22Rv1 (cell line): ENCODE data around the gene OCLN.

Source experiments
- H3K27ac ChIP-seq: fragments of 450-650 bp; 2 replicates; pipeline ENCODE4 v1.5.1; 2017
- ZFX ChIP-seq: fragments of 450-650 bp; IDR thresholded peaks from 2 replicates; pipeline ENCODE4 v1.6.1; 2017; ENCODE audit warnings: antibody characterized with exemption, borderline replicate concordance
- TF ChIP-seq, protein P1 (sequence below): fragments of 450-650 bp; IDR thresholded peaks from 2 replicates; pipeline ENCODE4 v1.5.1; 2017; ENCODE audit warnings: mild to moderate bottlenecking

OCLN gene

DNA sequence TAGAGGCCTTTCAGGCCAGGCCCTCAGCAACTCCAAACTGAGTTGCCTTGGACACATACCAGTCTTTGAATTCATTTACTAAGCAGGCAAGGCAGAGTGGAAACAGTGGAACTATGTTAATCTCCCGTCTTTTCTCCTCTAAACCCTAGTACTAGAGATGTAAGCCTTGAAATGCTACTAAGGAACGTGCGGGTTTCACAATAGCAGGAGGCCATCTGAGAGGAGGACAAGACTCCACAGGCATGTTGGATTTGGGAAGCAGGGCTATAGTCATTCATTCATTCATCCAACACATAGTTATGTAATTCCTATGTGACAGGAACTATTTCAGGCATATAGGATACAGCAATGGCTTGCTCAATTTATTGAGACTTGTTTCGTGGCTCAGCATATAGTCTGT lies 3.3 kb upstream of the OCLN start:
- TF ChIP-seq, protein P1, sequence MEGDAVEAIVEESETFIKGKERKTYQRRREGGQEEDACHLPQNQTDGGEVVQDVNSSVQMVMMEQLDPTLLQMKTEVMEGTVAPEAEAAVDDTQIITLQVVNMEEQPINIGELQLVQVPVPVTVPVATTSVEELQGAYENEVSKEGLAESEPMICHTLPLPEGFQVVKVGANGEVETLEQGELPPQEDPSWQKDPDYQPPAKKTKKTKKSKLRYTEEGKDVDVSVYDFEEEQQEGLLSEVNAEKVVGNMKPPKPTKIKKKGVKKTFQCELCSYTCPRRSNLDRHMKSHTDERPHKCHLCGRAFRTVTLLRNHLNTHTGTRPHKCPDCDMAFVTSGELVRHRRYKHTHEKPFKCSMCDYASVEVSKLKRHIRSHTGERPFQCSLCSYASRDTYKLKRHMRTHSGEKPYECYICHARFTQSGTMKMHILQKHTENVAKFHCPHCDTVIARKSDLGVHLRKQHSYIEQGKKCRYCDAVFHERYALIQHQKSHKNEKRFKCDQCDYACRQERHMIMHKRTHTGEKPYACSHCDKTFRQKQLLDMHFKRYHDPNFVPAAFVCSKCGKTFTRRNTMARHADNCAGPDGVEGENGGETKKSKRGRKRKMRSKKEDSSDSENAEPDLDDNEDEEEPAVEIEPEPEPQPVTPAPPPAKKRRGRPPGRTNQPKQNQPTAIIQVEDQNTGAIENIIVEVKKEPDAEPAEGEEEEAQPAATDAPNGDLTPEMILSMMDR = no peak
- TF ChIP-seq ZFX = no peak
- H3K27ac ChIP-seq = no peak overlapping the region

DNA sequence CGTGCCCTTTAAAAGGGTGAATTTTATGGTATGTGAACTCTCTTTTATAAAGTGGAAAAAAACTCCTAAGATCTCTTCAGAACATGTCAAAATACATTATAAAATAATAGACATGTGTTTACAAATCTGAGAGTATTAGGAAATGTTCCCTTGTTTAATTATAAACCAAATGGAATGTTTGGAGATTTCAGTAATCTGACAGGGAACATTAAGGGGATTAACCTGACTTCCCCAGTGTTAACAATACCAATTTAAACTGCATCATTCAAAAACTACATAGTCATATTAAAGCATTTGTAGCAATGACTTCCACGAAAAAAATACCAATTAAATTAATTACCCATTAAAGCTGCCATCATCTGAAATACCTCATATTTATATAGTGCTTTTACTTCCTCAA lies 1.6 kb upstream of the OCLN start:
- TF ChIP-seq, protein P1 = no peak
- no peak for TF ChIP-seq ZFX
- no peak overlapping the region for H3K27ac ChIP-seq

DNA sequence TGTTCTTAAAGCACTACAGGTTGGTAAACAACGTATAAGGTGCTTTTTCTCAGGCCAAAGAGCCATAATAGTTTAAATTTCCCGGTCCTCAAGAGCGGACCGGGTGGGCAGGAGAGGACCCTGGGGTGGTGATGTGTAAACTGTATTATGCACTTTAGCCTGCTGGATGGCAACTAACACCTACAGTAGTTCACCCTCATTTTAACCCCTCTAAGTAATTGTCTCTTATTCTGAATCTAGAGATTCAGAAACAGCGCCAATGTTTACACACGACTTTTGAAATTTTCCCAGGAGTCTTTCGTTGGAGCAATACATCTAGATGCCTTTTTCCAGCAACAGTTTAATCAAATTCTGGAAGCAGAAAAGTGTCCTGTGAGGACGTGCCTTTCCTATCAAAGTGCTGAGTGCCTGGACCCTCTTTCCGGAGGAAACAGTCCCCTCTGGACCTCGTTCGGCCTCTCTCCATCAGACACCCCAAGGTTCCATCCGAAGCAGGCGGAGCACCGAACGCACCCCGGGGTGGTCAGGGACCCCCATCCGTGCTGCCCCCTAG lies 676 bp upstream of the OCLN start:
- peak overlapping the region; percentile 90 for H3K27ac ChIP-seq

DNA sequence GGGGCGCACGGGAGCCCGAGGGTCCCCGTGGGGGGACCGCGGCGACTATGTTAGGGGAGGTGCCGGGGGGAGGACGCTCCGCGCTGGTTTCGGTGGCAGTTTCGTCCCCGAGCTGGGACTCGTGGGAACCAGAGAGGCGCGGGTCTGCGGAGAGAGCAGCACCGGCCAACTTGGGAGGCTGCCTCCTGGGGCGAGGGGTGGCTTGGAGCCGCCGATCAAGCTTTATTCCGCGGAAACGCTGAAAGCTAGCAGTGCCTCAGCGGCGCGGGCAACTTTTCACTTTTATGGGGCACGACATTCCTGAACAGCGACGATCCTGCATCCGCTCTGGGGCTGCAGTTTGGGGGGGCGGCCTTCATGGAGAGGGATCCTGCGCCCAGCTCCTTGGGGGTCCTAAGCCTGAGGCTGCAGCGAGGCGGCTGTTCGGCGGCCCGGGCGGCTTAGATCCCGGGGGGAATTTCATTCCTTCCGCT lies 369 bp downstream of the OCLN start:
- H3K27ac ChIP-seq = peak overlapping the region; percentile 90
- TF ChIP-seq ZFX = no peak

More for the DNA sequence above, 676 bp upstream of the OCLN start:
- TF ChIP-seq, protein P1 = no peak
- no peak for TF ChIP-seq ZFX

DNA sequence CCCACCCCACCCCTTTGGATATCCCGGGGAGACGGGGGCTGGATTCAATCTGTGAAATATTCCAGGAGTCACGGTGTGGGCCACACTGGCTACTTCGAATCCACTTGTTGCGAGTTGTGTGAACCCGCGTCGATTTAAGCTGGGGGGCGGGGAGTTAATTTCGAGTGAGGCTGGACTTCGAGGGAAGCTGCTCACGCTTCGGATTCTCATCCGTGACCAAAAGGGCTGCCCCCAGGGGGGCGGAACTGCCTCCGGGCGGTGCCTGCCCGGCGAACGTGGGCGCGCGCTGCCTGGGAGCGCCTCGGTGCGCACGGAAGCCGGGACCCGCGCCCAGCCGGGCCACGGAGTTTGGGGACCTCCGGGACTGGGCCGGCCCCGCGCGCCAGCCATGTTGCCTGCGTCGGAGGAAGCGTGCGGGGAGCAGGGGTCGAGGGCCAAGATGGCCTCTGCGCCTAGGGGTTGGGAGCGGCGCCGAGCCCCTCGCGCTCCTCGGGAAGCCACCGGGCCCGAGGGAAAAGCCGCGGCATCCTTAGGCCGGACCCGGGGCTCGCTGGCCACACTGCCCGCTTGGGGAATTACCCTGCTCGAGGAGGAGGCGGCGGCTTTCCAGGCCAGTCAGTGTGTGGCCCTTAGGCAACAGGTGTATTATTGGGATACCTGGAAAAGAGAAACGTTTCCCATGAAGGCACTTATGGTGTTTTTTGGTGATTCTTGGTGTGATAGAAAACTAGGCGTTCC lies 975 bp downstream of the OCLN start:
- H3K27ac ChIP-seq = peak overlapping the region; percentile 90
- no peak for TF ChIP-seq ZFX
- TF ChIP-seq, protein P1 = no peak

DNA sequence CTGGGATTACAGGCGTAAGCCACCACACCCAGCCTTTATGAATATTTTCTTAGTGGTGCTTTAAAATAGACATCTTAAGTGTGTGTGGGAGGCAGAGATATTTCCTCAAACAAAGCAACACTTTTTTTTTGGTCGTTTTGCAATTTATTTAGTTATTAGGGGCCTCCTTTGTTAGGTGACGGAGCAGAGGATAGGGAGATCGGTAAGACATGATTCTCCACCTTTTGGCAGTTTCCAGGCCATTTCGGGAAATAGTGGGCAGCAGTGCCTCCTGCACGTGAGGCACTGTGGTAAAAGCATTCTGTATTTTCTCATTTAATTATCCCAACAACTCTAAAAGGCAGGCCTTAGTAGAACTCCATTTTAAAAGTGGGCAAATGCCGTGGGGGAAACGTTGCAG lies 1.9 kb downstream of the OCLN start:
- no peak overlapping the region for H3K27ac ChIP-seq
- TF ChIP-seq ZFX = no peak
- TF ChIP-seq, protein P1 = no peak

DNA sequence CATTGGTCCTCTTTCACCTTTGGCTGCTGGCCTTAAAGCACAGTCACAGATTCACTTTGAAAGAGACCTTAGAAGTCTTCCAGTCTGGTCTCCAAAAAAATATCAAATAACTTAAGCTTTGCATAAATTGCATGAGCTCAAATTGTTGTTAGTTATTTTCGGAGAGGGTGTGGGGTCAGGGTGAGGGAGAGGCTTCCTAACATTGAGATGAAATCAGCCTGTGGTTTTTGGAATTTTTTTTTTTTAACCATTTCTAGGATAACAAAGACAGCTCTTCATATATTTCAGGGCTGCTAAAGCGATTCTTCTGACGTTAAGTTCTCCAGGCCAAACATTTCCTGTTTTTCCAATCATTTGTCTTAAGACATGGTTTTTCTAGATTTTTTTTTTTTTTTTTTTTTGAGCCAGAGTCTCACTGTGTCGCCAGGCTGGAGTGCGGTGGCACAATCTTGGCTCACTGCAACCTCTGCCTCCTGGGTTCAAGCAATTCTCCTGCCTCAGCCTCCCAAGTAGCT lies 4.5 kb downstream of the OCLN start:
- no peak for TF ChIP-seq ZFX
- TF ChIP-seq, protein P1 = no peak
- H3K27ac ChIP-seq = no peak overlapping the region

DNA sequence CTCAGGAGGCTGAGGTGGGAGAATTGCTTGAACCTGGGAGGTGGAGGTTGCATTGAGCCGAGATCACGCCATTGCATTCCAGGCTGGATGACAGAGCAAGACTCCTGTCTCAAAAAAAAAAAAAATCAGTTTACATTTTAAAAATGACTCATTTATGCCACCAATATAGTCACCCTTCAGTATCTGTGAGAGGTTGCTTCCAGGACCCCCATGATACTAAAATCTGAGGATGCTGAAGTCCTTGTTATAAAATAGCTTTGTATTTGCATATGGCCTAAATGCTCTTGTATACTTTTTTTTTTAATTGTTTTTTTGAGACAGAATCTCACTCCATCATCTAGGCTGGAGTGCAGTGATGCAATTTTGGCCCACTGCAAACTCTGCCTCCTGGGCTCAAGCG lies 5.8 kb downstream of the OCLN start:
- TF ChIP-seq, protein P1 = no peak
- no peak for TF ChIP-seq ZFX
- H3K27ac ChIP-seq = no peak overlapping the region
